HG03469 (cell line): ENCODE results near the gene RNASE9.
"Not testable (repeated sequence)": the region's sequence is repeated elsewhere in the genome, so short reads cannot be mapped to it uniquely, and the experiment has no call there.

ENCODE experiments used
- ATAC-seq: cut with Tn5 transposase; IDR thresholded peaks from one replicate; pipeline ENCODE4 v1.9.1; 2021; ENCODE audit warnings: mild to moderate bottlenecking, moderate library complexity, moderate number of reproducible peaks; ENCODE audit not compliant: unreplicated experiment

Gene RNASE9

GRCh38 chr14:20578325-20578724 is 17.5 kb upstream of the RNASE9 start:
- no peak for ATAC-seq

DNA sequence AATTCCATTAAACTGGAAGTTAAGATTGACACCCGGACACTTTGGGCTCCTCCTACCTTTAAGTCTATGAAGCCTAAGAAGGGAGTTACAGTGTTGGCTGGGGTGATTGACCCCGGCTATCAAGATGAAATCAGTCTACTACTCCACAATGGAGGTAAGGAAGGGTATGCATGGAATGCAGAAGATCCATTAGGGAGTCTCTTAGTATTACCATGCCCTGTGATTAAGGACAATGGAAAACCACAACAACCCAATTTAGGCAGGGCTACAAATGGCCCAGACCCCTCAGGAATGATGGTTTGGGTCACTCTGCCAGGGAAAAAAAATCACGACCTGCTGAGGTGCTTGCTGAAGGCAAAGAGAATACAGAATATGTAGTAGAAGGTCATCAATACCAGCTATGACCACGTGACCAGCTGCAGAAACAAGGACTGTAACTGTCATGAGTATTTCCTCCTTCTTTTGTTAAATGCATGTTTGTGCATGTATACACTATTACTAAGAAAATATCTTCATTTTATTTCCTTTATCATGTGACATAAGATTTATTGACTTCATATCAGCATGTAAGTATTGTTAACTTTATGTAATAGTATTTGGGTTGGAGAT is 11.6 kb upstream of the RNASE9 start:
- ATAC-seq, result not testable (repeated sequence)

- ATAC-seq, result not testable (repeated sequence)
These were observed 9.9 kb upstream of the RNASE9 start for GRCh38 chr14:20570720-20571119.

DNA sequence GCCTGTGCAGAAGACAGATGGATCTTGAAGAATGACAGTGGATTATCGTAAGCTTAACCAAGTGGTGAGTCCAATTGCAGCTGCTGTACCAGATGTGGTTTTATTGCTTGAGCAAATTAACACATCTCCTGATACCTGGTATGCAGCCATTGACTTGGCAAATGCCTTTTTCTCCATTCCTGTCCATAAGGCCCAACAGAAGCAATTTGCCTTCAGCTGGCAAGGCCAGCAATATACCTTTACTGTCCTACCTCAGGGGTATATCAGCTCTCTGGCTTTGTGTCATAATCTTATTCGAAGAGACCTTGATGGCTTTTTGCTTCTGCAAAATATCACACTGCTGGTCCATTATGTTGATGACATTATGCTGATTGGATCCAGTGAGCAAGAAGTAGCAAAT is 9.0 kb upstream of the RNASE9 start:
- not testable (repeated sequence) for ATAC-seq

DNA sequence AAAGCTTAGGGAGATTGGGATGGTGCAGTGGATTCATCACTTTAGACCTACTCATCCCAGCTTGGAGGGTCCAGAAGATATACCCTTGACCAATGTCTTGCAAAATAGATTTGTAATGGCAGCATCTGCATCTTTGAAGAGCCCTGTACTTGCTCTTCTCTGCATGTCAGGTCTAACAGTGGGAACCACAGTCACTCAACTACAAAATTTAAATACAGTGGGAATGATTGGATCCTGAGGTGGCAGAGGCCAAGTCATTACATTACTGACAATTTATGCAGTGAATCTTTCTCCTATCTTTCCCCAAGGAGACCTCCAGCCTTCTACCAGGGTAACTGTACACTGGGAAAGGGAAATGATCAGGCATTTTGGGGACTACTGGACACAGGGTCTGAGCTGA is 8.2 kb upstream of the RNASE9 start:
- no peak for ATAC-seq

DNA sequence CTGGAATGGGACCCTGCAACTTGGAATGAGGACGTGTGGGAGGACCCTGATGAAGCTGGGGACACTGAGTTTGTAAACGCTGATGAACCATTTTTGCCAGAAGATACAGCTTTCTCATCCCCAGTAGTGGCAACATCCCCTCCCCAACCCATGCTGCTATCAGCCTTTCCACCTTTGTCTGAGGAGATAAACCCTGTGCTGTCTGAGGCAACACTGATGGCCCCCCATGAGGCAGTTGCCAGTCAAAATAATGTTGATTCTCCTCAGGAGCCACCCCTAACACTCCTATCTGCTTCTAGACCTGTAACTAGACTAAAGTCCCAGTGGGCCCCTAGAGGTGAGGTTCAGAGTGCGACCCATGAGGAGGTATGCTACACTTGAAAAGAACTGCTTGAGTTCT is 7.5 kb upstream of the RNASE9 start:
- ATAC-seq, result no peak

GRCh38 chr14:20567199-20567598 is 6.4 kb upstream of the RNASE9 start:
- not testable (repeated sequence) for ATAC-seq

GRCh38 chr14:20564501-20564997 is 3.7 kb upstream of the RNASE9 start:
- ATAC-seq, result no peak

DNA sequence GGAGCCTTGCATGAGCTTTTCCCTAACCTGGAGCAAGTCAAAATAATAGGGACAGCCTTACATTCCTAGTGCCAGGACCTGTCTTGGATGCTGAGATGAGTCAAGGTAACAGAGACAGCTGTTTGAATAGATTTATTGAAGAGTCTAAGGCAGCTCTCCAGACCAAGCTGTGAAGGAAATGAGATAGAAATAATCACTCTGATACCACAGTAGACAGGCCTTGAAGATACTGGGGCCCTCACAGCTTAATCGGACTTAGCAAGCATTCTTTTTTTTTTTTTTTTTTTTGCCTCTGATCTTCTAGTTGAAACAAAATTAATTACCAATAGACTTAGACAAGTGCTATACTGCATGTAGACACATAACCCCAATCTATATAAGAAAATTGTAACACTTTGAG is 3.1 kb upstream of the RNASE9 start:
- no peak for ATAC-seq

DNA sequence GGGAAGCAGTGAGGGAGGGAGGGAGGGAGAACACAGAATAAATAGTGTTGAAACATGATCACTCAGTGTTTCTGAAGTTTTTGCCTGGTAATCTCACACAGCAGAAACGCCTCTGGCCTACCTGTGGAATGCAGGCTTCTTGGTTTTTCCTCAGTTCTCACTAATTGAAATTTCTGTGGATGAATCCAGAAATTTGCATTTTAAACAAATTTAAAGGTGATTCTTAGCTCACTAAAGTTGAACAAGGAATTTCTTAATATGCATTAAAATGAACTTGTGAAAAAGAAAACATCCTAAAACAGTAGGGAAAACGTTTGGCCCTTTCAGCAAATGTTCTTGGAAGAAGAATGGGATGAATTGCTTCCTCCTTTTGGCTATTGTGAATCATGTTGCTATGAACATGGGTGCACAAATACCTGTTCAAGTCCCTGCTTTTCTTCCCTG is 1.4 kb downstream of the RNASE9 start:
- no peak for ATAC-seq

DNA sequence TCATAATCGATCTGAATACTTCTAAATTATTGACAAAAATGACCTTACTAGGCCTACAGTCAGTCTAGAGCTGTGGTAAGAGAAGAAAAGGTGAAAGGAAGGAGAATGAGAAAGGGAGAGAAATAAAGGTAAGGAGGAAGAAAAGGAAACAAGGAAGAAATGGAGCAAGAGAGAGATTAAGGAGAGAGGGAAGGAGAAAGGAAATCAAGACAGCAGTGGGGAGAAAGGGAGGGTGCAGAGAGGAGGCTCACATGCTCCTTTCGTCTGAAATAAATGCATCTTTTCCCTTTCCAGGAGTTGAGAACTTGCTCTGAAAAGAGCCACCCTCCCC is 3.7 kb downstream of the RNASE9 start:
- no peak for ATAC-seq

- ATAC-seq, result no peak
These were observed 4.2 kb downstream of the RNASE9 start for GRCh38 chr14:20556500-20557211.

GRCh38 chr14:20555845-20556244 is 5.0 kb downstream of the RNASE9 start:
- no peak for ATAC-seq

DNA sequence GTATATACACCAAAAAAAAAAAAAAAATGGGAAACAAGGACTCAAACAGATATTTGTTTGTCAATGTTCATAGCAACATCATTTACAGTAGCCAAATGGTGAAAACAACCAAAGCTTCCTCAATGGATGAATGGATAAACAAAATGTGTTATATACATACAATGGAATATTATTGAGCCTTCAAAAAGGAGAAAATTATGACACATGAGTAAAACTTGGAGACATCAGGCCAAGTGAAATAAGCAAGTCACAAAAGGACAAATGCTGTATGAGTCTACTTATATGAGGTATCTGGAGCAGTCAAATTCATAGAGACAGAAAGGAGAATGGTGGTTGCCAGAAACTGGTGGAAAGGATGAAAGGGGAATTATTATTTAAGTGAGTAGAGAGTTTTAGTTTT is 7.8 kb downstream of the RNASE9 start:
- no peak for ATAC-seq

GRCh38 chr14:20551606-20552005 is 9.2 kb downstream of the RNASE9 start:
- ATAC-seq, result no peak

- no peak for ATAC-seq
These were observed 9.9 kb downstream of the RNASE9 start for GRCh38 chr14:20550926-20551325.

GRCh38 chr14:20548414-20549158 is 12.3 kb downstream of the RNASE9 start:
- ATAC-seq, result no peak

- no peak for ATAC-seq
These were observed 14.0 kb downstream of the RNASE9 start for GRCh38 chr14:20546877-20547276.

GRCh38 chr14:20539906-20540305 is 20.9 kb downstream of the RNASE9 start:
- no peak for ATAC-seq

DNA sequence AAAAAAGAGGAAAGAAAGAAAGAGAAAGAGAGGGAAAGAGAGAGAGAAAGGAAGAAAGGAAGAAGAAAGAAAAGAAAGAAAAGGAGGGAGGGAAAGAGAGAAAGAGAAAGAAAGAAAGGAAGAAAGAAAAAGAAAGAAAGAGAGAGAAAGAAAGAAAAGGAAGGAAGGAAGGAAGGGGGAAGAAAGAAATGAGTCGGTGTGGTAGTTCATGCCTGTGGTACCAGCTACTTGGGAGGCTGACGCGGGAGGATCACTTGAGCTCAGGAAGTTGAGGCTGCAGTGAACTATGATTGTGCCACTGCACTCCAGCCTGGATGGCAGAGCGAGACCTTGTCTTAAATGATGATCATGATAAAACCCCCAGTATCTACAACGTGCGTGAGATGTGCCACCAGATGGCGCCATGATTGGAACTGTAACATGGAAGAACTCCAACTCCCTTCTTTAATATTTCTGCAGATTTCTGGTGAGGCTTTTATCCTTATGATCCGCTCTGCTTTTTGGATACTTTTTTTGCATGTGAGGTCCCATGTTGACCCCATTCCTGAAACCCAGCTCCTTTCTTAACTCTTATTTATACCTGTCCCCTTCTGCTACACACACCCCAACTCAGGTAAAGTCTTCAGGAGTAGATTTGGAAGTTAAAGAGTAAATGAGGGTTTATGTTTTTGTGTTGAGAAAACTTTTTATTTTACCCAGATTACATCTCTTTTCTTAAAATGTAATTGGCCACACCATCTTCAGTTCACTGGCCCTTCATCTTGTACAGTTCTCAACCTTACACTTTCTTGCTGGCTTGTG is 29.9 kb downstream of the RNASE9 start:
- no peak for ATAC-seq

- no peak for ATAC-seq
These were observed 31.0 kb downstream of the RNASE9 start for GRCh38 chr14:20529806-20530205.
